ENCODE data around the gene RASSF4. TPM values are rescaled to one million over a fixed set of nuclear protein-coding genes. Genes with fewer than 3 reads are reported as not detected.
A peak's percentile ranks its signal among the peaks of the same experiment; 100 is the strongest.
"Not testable (repeated sequence)": the region's sequence is repeated elsewhere in the genome, so short reads cannot be mapped to it uniquely, and the experiment has no call there.

The RASSF4 gene
- total RNA-seq, 1 donor from 2014 or later: 9.5 TPM

DNA sequence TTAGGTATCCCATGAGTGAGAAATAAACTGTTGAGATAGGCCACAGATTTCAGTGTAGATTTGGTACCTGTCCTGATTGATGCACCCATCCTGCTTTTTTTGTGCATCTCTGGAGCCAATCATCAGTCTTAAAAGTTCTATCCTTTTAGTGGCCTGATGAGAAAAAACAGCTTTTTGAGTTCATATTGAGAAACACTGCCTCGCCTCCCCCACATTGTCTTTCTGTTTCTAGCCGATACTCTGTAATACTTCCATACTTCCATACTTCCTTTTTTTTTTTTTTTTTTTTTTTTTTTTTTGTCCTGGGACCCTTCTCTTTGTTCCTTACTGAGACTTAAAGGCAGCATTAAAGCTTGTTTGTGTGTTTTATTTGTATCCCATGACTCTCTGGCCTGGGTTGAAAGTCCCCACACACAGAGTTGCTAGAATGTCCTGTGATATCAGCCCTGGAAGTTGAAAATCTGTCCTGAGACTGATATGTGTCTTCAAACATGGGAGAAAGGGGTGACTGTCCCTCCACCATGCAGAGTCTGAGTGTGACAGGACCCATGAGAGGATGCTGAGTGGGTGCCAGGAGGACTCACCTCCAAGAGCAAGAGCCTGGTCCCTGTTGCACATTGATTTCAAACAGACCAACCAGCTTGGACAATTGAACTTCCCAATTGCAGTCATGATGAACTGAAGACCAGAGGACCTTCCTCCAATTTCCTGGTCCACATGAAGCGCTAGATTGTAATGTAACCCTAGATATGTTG is 46.9 kb downstream of the RASSF4 start:
- no peak for DNase-seq

DNA sequence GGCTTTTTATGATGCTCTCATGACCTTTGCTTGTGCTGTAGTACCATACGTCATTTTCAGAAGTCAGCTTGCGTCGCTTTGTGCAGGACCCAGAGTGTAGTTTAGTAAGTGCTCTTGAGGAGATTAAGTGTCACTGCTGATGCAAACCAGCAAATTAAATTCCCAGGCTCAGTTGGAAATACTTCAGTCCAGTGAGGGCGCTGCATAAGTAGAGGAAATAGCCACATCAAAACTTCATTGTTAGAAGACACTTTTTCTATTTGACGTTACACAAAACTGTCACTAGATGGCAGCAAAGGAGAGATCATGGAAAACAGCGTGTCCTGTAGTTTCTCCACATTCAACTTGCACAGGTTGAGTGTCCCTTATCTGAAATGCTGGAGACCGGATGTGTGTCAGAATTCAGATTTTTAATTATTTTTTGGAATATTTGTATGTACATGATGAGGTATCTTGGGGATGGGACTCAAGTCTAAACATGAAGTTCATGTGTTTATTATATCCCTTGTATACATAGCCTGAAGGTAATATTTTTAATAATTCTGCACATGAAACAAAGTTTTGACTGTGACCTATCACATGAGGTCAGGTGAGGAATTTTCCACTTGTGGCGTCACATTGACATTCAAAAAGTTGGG is 49.0 kb downstream of the RASSF4 start:
- DNase-seq: peak; percentile 83

- DNase-seq: not testable (repeated sequence)
Observed at GRCh38 chr10:45014557-45014956, 55.0 kb downstream of the RASSF4 start.

GRCh38 chr10:45015590-45015989 is 56.0 kb downstream of the RASSF4 start:
- no peak for DNase-seq

DNA sequence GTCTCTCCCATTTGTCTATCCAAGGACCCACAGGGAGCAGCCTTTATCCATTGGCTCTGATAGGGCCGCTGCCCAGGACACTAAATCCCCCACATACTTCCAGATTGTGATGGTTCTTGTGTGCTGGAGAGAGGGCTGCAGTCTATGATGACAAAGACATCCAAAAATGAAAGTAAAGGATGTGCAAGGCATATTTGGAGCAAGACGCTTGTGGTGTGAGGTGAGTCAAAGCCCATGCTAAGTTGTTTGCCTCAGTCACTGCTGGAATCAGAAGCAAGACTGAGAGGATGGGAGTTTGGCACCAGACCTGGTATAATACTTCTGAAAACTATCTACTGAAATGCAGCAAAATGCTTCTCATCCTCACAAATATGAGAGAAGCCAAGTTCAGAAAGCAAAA is 63.8 kb downstream of the RASSF4 start:
- no peak for DNase-seq

- DNase-seq: no peak
Observed at GRCh38 chr10:45034301-45034700, 74.7 kb downstream of the RASSF4 start.

- no peak for DNase-seq
Observed at GRCh38 chr10:45035673-45036072, 76.1 kb downstream of the RASSF4 start.

- no peak for DNase-seq
Observed at GRCh38 chr10:45040921-45041542, 81.4 kb downstream of the RASSF4 start.

DNA sequence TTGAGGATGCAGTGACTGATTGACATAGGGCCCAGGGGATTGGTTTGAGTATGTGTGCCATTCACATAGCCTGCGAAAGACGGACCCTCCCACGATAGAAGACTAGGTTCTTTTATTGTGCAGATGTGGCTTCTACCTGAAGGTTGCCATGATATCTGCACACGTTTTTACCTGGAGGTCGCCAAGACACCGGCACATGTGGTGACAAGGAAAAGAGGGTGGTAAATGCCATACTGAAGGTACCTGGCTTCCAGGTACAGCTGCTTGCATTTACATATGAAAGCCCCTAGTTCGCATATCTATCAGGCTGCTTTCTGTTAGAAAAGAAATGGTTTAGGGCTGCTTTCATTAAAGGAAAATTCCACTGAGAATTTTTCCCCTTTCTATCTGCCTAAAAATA is 84.7 kb downstream of the RASSF4 start:
- no peak for DNase-seq

Other genes starting within 250 kb of the RASSF4 start
- gene TMEM72, start 48.5 kb upstream of the RASSF4 start, total RNA-seq: 0.10 TPM
- gene DEPP1, start 19.0 kb downstream of the RASSF4 start, total RNA-seq: 29.6 TPM
- gene ZNF22, start 41.1 kb downstream of the RASSF4 start, total RNA-seq: 31.3 TPM

Measured in skin of body (tissue), 2 donors.